PC-9 (cell line): ENCODE results near the gene SLC43A3. TPM values are rescaled to one million over a fixed set of nuclear protein-coding genes. Genes with fewer than 3 reads are reported as not detected.
A peak's percentile ranks its signal among the peaks of the same experiment; 100 is the strongest.

Source experiments
- BruUV-seq: library from RNA; stranded (reverse); fragments of 400-500 nt; replicated peaks from 2 replicates; lab custom pipeline; 2021; lab: Mats Ljungman, UMichigan
- CTCF ChIA-PET: fragments of 300-600 bp; sonication (Branson Sonifier 250); formaldehyde crosslinking; loops from one replicate; lab custom pipeline; 2022; ENCODE audit warnings: antibody characterized with exemption; lab: Charles Lee
- POLR2A ChIA-PET: fragments of 300-600 bp; sonication (Branson Sonifier 250); formaldehyde crosslinking; loops from one replicate; lab custom pipeline; 2022; ENCODE audit warnings: antibody characterized with exemption; ENCODE audit not compliant: unreplicated experiment; lab: Charles Lee
- DNase-seq, 2 experiments: peaks; one replicate each; pipeline versions ENCODE4 v3.0.0 to v3.0.0-alpha.2; 2015 to 2022; ENCODE audit warnings: mixed read lengths in 1 of 2
- H2AFZ ChIP-seq: fragments of 200-600 bp; sonication (generic); 2 replicates; pipeline ENCODE4 v1.8.1; 2017; ENCODE audit warnings: antibody characterized with exemption
- H3F3A ChIP-seq: fragments of 200-600 bp; sonication (generic); 2 replicates; pipeline ENCODE4 v1.8.1; 2017; ENCODE audit warnings: antibody characterized with exemption, mild to moderate bottlenecking, low read depth; ENCODE audit not compliant: insufficient read depth
- H3K27ac ChIP-seq: fragments of 200-600 bp; sonication (generic); 2 replicates; pipeline ENCODE4 v1.6.1; 2016; ENCODE audit warnings: mixed run types
- H3K27me3 ChIP-seq: fragments of 200-600 bp; sonication (generic); 2 replicates; pipeline ENCODE4 v1.6.1; 2016; ENCODE audit warnings: low read depth, mixed run types; ENCODE audit not compliant: insufficient read depth
- H3K36me3 ChIP-seq: fragments of 200-600 bp; sonication (generic); 2 replicates; pipeline ENCODE4 v1.6.1; 2016; ENCODE audit warnings: low read depth, mixed run types
- H3K4me1 ChIP-seq: fragments of 200-600 bp; sonication (generic); replicated peaks from 2 replicates; pipeline ENCODE4 v1.6.1; 2016; ENCODE audit warnings: mixed run types; ENCODE audit not compliant: insufficient read depth
- H3K4me2 ChIP-seq: fragments of 200-600 bp; sonication (generic); 2 replicates; pipeline ENCODE4 v1.6.1; 2017; ENCODE audit warnings: mixed run types
- H3K4me3 ChIP-seq: fragments of 200-600 bp; sonication (generic); 2 replicates; pipeline ENCODE4 v1.6.1; 2016; ENCODE audit warnings: mixed run types
- H3K79me2 ChIP-seq: fragments of 200-600 bp; sonication (generic); 2 replicates; pipeline ENCODE4 v1.6.1; 2017; ENCODE audit warnings: low read depth, mixed run types
- H3K9me2 ChIP-seq: fragments of 200-600 bp; sonication (generic); 2 replicates; pipeline ENCODE4 v1.8.1; 2017; ENCODE audit warnings: mild to moderate bottlenecking; ENCODE audit not compliant: insufficient read depth
- H3K9me3 ChIP-seq: fragments of 200-600 bp; sonication (generic); 2 replicates; pipeline ENCODE4 v1.8.1; 2016; ENCODE audit warnings: low read depth; ENCODE audit not compliant: insufficient read depth
- H4K20me1 ChIP-seq: fragments of 200-600 bp; sonication (generic); 2 replicates; pipeline ENCODE4 v1.8.1; 2017; ENCODE audit not compliant: insufficient read depth
- CTCF ChIP-seq: fragments of 200-600 bp; sonication (generic); conservative IDR thresholded peaks from 2 replicates; pipeline ENCODE4 v1.6.1; 2017; ENCODE audit warnings: mixed run types, antibody characterized with exemption, mild to moderate bottlenecking, moderate library complexity
- EZH2 ChIP-seq: fragments of 200-600 bp; sonication (generic); IDR thresholded peaks from 2 replicates; pipeline ENCODE4 v1.8.0; 2017; ENCODE audit warnings: antibody characterized with exemption, low read depth
- intact Hi-C: fragments of 100-400 bp; cut with micrococcal nuclease; formaldehyde crosslinking; loops from one replicate; pipeline ENCODE4 v1.10.0; 2022; ENCODE audit not compliant: unreplicated experiment
- total RNA-seq: library from RNA; stranded (reverse); gene quantifications from 2 replicates; pipeline ENCODE4 v1.2.3, GENCODE V29; 2021

Gene SLC43A3
- total RNA-seq, 1 experiment from 2014 or later: 41.3 TPM

GRCh38 chr11:57474017-57474802, 47.3 kb upstream of the SLC43A3 start:
- CTCF ChIA-PET: interaction anchor here (0.6 to 0.8 kb wide), 2 partner anchors 10 to 18 kb away, joined by 3 to 14 read pairs; no protein-coding TSS in a partner anchor
- POLR2A ChIA-PET: no interaction called here
- no peak overlapping the region for H3K4me2 ChIP-seq
- H3K4me3 ChIP-seq: no peak overlapping the region
- peaks cover 12% of the 10 kb centered on the region for H3K4me1 ChIP-seq
- intact Hi-C loops: no loop called here
- H3K9me2 ChIP-seq: no peaks in the 10 kb centered on the region
- no peak overlapping the region for H2AFZ ChIP-seq
- no peaks in the 10 kb centered on the region for H3K36me3 ChIP-seq
- peaks cover 11% of the 10 kb centered on the region; the same call in 1 of the 2 replicates for H3F3A ChIP-seq
- no peaks in the 10 kb centered on the region for H4K20me1 ChIP-seq
- BruUV-seq: no TSS peak
- H3K79me2 ChIP-seq: no peaks in the 10 kb centered on the region
- TF ChIP-seq EZH2: no peak
- no peak for TF ChIP-seq CTCF
- no peak overlapping the region for H3K27ac ChIP-seq
- DNase-seq: no peak
- H3K27me3 ChIP-seq: no peaks in the 10 kb centered on the region
- no peaks in the 10 kb centered on the region for H3K9me3 ChIP-seq

- Histone ChIP-seq H3K9me3 (no peaks in the 10 kb centered on the region), H3K27me3 (no peaks in the 10 kb centered on the region), H3K4me3 (no peak overlapping the region), H3K36me3 (no peaks in the 10 kb centered on the region), H3F3A (peaks cover 11% of the 10 kb centered on the region; the same call in 1 of the 2 replicates), H4K20me1 (no peaks in the 10 kb centered on the region), H3K9me2 (no peaks in the 10 kb centered on the region), H3K27ac (no peak overlapping the region), H3K4me2 (no peak overlapping the region), H3K4me1 (peaks cover 12% of the 10 kb centered on the region), H2AFZ (no peak overlapping the region), H3K79me2 (no peaks in the 10 kb centered on the region)
- CTCF ChIA-PET: interaction anchor here (0.5 kb wide), 1 partner anchor 16 kb away, joined by 4 read pairs; no protein-coding TSS in a partner anchor
- no peak for DNase-seq
- intact Hi-C loops: no loop called here
- POLR2A ChIA-PET: interaction anchor here (0.7 kb wide), 1 partner anchor 1092 kb away, joined by 4 read pairs; no protein-coding TSS in a partner anchor
- BruUV-seq: no TSS peak
- no peak for TF ChIP-seq CTCF
- no peak for TF ChIP-seq EZH2
Measured at GRCh38 chr11:57473285-57473841, 46.4 kb upstream of the SLC43A3 start.

- intact Hi-C loops: no loop called here
- Histone ChIP-seq H3K79me2 (no peaks in the 10 kb centered on the region), H3K9me2 (no peaks in the 10 kb centered on the region), H3K9me3 (no peaks in the 10 kb centered on the region), H3K27me3 (no peaks in the 10 kb centered on the region), H4K20me1 (no peaks in the 10 kb centered on the region), H3F3A (no peaks in the 10 kb centered on the region), H3K27ac (no peak overlapping the region), H3K4me3 (no peak overlapping the region), H3K36me3 (no peaks in the 10 kb centered on the region), H3K4me1 (peaks cover 12% of the 10 kb centered on the region), H3K4me2 (no peak overlapping the region), H2AFZ (no peak overlapping the region)
- BruUV-seq: no TSS peak
- TF ChIP-seq CTCF (no peak), EZH2 (no peak)
- DNase-seq: peak in 1 of 2 experiments; percentile 14
- ChIA-PET CTCF (no interaction called here), POLR2A (no interaction called here)
Measured at GRCh38 chr11:57471496-57471895, 44.6 kb upstream of the SLC43A3 start.
